K562 treated with DMSO at 1 percent for 4 hours (cell line): ENCODE results near the gene SGO1. TPM values are rescaled to one million over a fixed set of nuclear protein-coding genes. Genes with fewer than 3 reads are reported as not detected.

Experiments used
- total RNA-seq: library from RNA; unstranded; fragments of 300-600 nt; gene quantifications from 2 replicates; pipeline ENCODE4 v1.2.3, GENCODE V29; 2022; ENCODE audit not compliant: insufficient read depth

SGO1 gene
- total RNA-seq, result 12.1 and 16.7 TPM in 2 replicates

GRCh38 chr3:20185679-20186599 lies at the start of gene SGO1:
SGO1 (minus strand) TSS chr3:20186206; CDS start chr3:20184027, 2,179 bp downstream.

Other genes starting within 250 kb of the SGO1 start
- 24.6 and 29.1 TPM in 2 replicates for gene RAB5A, start 239.1 kb downstream of the SGO1 start, total RNA-seq
- gene PP2D1, start 173.9 kb downstream of the SGO1 start, total RNA-seq, result not detected in 2 replicates
- gene KAT2B, start 145.8 kb downstream of the SGO1 start, total RNA-seq, result 7.8 and 12.0 TPM in 2 replicates